PC-3 (cell line): ENCODE measurements around the gene TCF7L1. TPM values are rescaled to one million over a fixed set of nuclear protein-coding genes. Genes with fewer than 3 reads are reported as not detected.

Experiments
- ATAC-seq: fragments of 200-7000 bp; cut with Tn5 transposase; 2 replicates; pipeline ENCODE4 v1.9.1; 2020; ENCODE audit warnings: mild to moderate bottlenecking, moderate library complexity
- BruUV-seq: library from RNA; stranded (reverse); fragments of 400-500 nt; replicated peaks from 2 replicates; lab custom pipeline; 2021; lab: Mats Ljungman, UMichigan
- CTCF ChIA-PET: fragments of 300-600 bp; sonication (Branson Sonifier 250); formaldehyde crosslinking; loops from one replicate; lab custom pipeline; 2022; ENCODE audit warnings: antibody characterized with exemption; lab: Charles Lee
- POLR2A ChIA-PET: fragments of 300-600 bp; sonication (Branson Sonifier 250); formaldehyde crosslinking; loops from one replicate; lab custom pipeline; 2022; ENCODE audit warnings: antibody characterized with exemption; ENCODE audit not compliant: unreplicated experiment; lab: Charles Lee
- DNase-seq: peaks from one replicate; pipeline ENCODE4 v3.0.0-alpha.2; 2015
- H2AFZ ChIP-seq: fragments of 300-600 bp; sonication (generic); 2 replicates; pipeline ENCODE4 v1.6.0; 2016; ENCODE audit warnings: antibody characterized with exemption, low read length
- H3F3A ChIP-seq: fragments of 300-600 bp; sonication (generic); one replicate; pipeline ENCODE4 v1.6.0; 2017; ENCODE audit warnings: antibody characterized with exemption, low read length, control low read depth, mild to moderate bottlenecking; ENCODE audit not compliant: unreplicated experiment
- H3K27ac ChIP-seq: fragments of 300-600 bp; sonication (generic); 2 replicates; pipeline ENCODE4 v1.5.1; 2016; ENCODE audit warnings: mild to moderate bottlenecking, low read length
- H3K27me3 ChIP-seq: fragments of 300-600 bp; sonication (generic); 2 replicates; pipeline ENCODE4 v1.6.1; 2016; ENCODE audit warnings: low read length, mixed read lengths
- H3K36me3 ChIP-seq: fragments of 300-600 bp; sonication (generic); 2 replicates; pipeline ENCODE4 v1.6.1; 2016; ENCODE audit warnings: low read depth, mixed run types, low read length, mixed read lengths
- H3K4me1 ChIP-seq: fragments of 300-600 bp; sonication (generic); 2 replicates; pipeline ENCODE4 v1.5.1; 2016; ENCODE audit warnings: low read length; ENCODE audit not compliant: insufficient read depth
- H3K4me2 ChIP-seq: fragments of 300-600 bp; sonication (generic); 2 replicates; pipeline ENCODE4 v1.6.0; 2016; ENCODE audit warnings: low read length
- H3K4me3 ChIP-seq: fragments of 300-600 bp; sonication (generic); 2 replicates; pipeline ENCODE4 v1.5.1; 2016; ENCODE audit warnings: mild to moderate bottlenecking, low read length, mixed read lengths
- H3K79me2 ChIP-seq: fragments of 300-600 bp; sonication (generic); 2 replicates; pipeline ENCODE4 v1.6.1; 2017; ENCODE audit warnings: low read length, mixed read lengths
- H3K9ac ChIP-seq: fragments of 300-600 bp; sonication (generic); 2 replicates; pipeline ENCODE4 v1.6.0; 2016; ENCODE audit warnings: mild to moderate bottlenecking, low read length
- H3K9me2 ChIP-seq: fragments of 300-600 bp; sonication (generic); replicated peaks from 2 replicates; pipeline ENCODE4 v1.6.1; 2016; ENCODE audit warnings: mixed run types, low read length, mixed read lengths
- H3K9me3 ChIP-seq: fragments of 300-600 bp; sonication (generic); 2 replicates; pipeline ENCODE4 v1.6.1; 2016; ENCODE audit warnings: low read length, mixed read lengths
- H4K20me1 ChIP-seq: fragments of 300-600 bp; sonication (generic); 2 replicates; pipeline ENCODE4 v1.6.1; 2016; ENCODE audit warnings: low read length, mixed read lengths
- CTCF ChIP-seq: fragments of 300-600 bp; sonication (generic); conservative IDR thresholded peaks from 2 replicates; pipeline ENCODE4 v1.5.1; 2017; ENCODE audit warnings: antibody characterized with exemption, low read depth, mild to moderate bottlenecking, low read length
- EZH2 ChIP-seq: fragments of 300-600 bp; sonication (generic); IDR thresholded peaks from one replicate; pipeline ENCODE4 v1.6.1; 2017; ENCODE audit warnings: antibody characterized with exemption, mild to moderate bottlenecking, low read length; ENCODE audit not compliant: unreplicated experiment
- EZH2phosphoT487 ChIP-seq: fragments of 300-600 bp; sonication (generic); IDR thresholded peaks from 2 replicates; pipeline ENCODE4 v1.6.1; 2018; ENCODE audit warnings: mild to moderate bottlenecking, antibody characterized with exemption, low read length, borderline replicate concordance
- intact Hi-C: fragments of 100-400 bp; cut with micrococcal nuclease; formaldehyde crosslinking; loops from 2 replicates; pipeline ENCODE4 v1.9.0; 2023
- total RNA-seq: library from RNA; depleted of rRNA; stranded (reverse); fragments of >200 nt; gene quantifications from 2 replicates; pipeline ENCODE4 v1.2.3, GENCODE V29; 2014

Gene TCF7L1
- total RNA-seq, 1 experiment from 2014 or later: 1.8 TPM

GRCh38 chr2:85213404-85213803, 80.2 kb downstream of the TCF7L1 start:
- Histone ChIP-seq H4K20me1 (no peaks in the 10 kb centered on the region), H3K36me3 (no peaks in the 10 kb centered on the region), H2AFZ (no peak overlapping the region), H3K27ac (no peak overlapping the region), H3F3A (no peaks in the 10 kb centered on the region), H3K4me2 (no peak overlapping the region), H3K27me3 (no peaks in the 10 kb centered on the region), H3K4me1 (no peaks in the 10 kb centered on the region), H3K9me3 (no peaks in the 10 kb centered on the region), H3K9ac (no peak overlapping the region), H3K4me3 (no peak overlapping the region), H3K79me2 (no peaks in the 10 kb centered on the region), H3K9me2 (no peaks in the 10 kb centered on the region)
- BruUV-seq: no TSS peak
- ATAC-seq (no peak), DNase-seq (no peak)
- intact Hi-C loops: no loop called here
- POLR2A ChIA-PET: no interaction called here
- CTCF ChIA-PET: interaction anchor here (0.6 kb wide), 1 partner anchor 80 kb away, joined by 3 read pairs; the partner anchor contains the start of gene TCF7L1
- TF ChIP-seq CTCF (no peak), EZH2 (no peak), EZH2phosphoT487 (no peak)

DNA sequence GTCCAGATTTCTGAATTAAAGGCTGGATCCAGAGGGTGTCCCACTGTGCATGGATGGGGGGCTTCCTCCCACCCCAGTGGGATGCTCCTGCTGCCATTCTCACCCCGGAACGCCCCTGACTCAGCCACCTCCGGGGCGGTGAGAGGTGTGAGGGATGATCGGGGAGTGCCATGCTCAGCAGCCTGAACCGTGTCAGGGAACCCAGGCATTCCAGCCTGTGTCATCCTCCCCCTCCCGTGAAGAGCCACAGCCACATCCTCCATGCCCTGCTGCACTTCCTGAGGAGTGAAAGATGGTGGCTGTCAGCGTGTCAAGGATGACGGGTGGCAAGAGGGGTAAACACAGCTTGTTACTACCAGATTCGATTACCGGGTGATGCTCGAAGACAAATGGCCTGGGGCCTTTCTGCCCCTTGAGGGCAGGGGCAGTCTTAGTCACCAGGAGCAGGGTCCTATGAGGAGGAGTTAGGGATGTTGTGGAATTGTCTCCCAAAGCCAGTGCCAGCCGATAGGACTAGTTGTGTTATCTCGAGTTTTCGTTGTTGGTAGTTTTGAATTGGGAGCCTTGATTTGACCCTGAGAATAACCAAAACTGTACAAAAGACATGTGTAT, 80.8 kb downstream of the TCF7L1 start:
- no peaks in the 10 kb centered on the region for H3K9me3 ChIP-seq
- H2AFZ ChIP-seq: no peak overlapping the region
- H3K27me3 ChIP-seq: no peaks in the 10 kb centered on the region
- CTCF ChIA-PET: interaction anchor here (0.6 kb wide), 1 partner anchor 80 kb away, joined by 3 read pairs; the partner anchor contains the start of gene TCF7L1
- no peak overlapping the region for H3K9ac ChIP-seq
- intact Hi-C loops: no loop called here
- ATAC-seq: no peak
- H3K4me2 ChIP-seq: no peak overlapping the region
- no peaks in the 10 kb centered on the region for H3K9me2 ChIP-seq
- no peak overlapping the region for H3K27ac ChIP-seq
- TF ChIP-seq CTCF: no peak
- TF ChIP-seq EZH2: no peak
- TF ChIP-seq EZH2phosphoT487: no peak
- no TSS peak for BruUV-seq
- no peak overlapping the region for H3K4me3 ChIP-seq
- H3F3A ChIP-seq: no peaks in the 10 kb centered on the region
- H3K36me3 ChIP-seq: no peaks in the 10 kb centered on the region
- no peaks in the 10 kb centered on the region for H3K4me1 ChIP-seq
- POLR2A ChIA-PET: no interaction called here
- DNase-seq: no peak
- H4K20me1 ChIP-seq: no peaks in the 10 kb centered on the region
- H3K79me2 ChIP-seq: no peaks in the 10 kb centered on the region

DNA sequence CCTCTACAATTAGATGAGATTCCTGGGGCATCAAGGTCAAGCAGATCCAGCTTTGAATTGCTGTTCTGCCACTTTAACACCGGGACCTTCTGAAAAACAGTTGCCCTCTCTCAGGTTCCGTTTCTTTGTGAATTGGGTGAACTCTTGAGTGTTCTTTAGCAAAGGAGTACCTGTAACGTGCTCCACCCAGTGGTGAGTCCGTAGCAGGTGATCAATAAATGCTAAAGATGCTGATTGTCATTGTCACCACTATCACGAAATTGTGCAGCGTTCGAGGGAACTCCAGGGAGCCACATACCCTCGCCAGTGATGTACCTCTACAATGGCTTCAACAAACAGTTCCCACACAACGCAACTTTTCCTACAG, 81.9 kb downstream of the TCF7L1 start:
- H3K9me2 ChIP-seq: no peaks in the 10 kb centered on the region
- H3F3A ChIP-seq: no peaks in the 10 kb centered on the region
- intact Hi-C loops: no loop called here
- POLR2A ChIA-PET: interaction anchor here (0.6 kb wide), 1 partner anchor 85 kb away, joined by 5 read pairs; no protein-coding TSS in a partner anchor
- ATAC-seq (0 out of 2 replicates have a peak, but pooled peaks have one; percentile 29), DNase-seq (no peak)
- CTCF ChIA-PET: no interaction called here
- H3K4me2 ChIP-seq: no peak overlapping the region
- H3K4me3 ChIP-seq: no peak overlapping the region
- no peak overlapping the region for H3K27ac ChIP-seq
- H3K4me1 ChIP-seq: no peaks in the 10 kb centered on the region
- H3K27me3 ChIP-seq: no peaks in the 10 kb centered on the region
- TF ChIP-seq CTCF (peak; percentile 54), EZH2phosphoT487 (no peak)
- H3K9me3 ChIP-seq: no peaks in the 10 kb centered on the region
- no peaks in the 10 kb centered on the region for H4K20me1 ChIP-seq
- no peak overlapping the region for H3K9ac ChIP-seq
- H3K79me2 ChIP-seq: no peaks in the 10 kb centered on the region
- no peaks in the 10 kb centered on the region for H3K36me3 ChIP-seq
- H2AFZ ChIP-seq: no peak overlapping the region
- no TSS peak for BruUV-seq
